H1 (cell line): ENCODE results near the gene TMEM238. TPM values are rescaled to one million over a fixed set of nuclear protein-coding genes. Genes with fewer than 3 reads are reported as not detected.

Source experiments
- CTCF ChIA-PET: fragments of 300-600 bp; sonication (Branson Sonifier 250); formaldehyde crosslinking; loops from one replicate; lab custom pipeline; 2021; ENCODE audit not compliant: partially characterized antibody; lab: Charles Lee
- POLR2A ChIA-PET: fragments of 300-600 bp; sonication (Branson Sonifier 250); formaldehyde crosslinking; loops from one replicate; lab custom pipeline; 2021; ENCODE audit warnings: inconsistent platforms; ENCODE audit not compliant: partially characterized antibody; lab: Charles Lee
- DNase-seq, 2 experiments: peaks; one replicate each; pipeline versions ENCODE4 v3.0.0 to v3.0.0-alpha.2; 2010 to 2022; ENCODE audit warnings: low spot score in 2 of 2, low read depth in 1 of 2, mixed read lengths in 1 of 2
- FAIRE-seq: peaks from 2 replicates; lab custom pipeline; 2011; peaks lifted over from hg19 to GRCh38; lab: Jason Lieb, UNC
- H2AFZ ChIP-seq: 2 replicates; pipeline ENCODE4 v1.8.1; 2012; ENCODE audit warnings: low read length, inconsistent platforms
- H2AK5ac ChIP-seq: 2 replicates; pipeline ENCODE4 v1.6.1; 2013; ENCODE audit warnings: low read depth, low read length
- H2BK120ac ChIP-seq: replicated peaks from 2 replicates; pipeline ENCODE3; 2013; ENCODE audit warnings: low read depth, low read length, inconsistent platforms
- H2BK12ac ChIP-seq: 2 replicates; pipeline ENCODE4 v1.6.1; 2013; ENCODE audit warnings: low read depth, low read length
- H2BK15ac ChIP-seq: 2 replicates; pipeline ENCODE4 v1.6.1; 2013; ENCODE audit warnings: low read length
- H2BK20ac ChIP-seq: 2 replicates; pipeline ENCODE4 v1.6.1; 2013; ENCODE audit warnings: low read length
- H2BK5ac ChIP-seq: 2 replicates; pipeline ENCODE4 v1.6.1; 2013; ENCODE audit warnings: low read depth, low read length
- H3K14ac ChIP-seq: 2 replicates; pipeline ENCODE4 v1.6.1; 2013; ENCODE audit warnings: inconsistent platforms; ENCODE audit not compliant: insufficient read length
- H3K18ac ChIP-seq: 2 replicates; pipeline ENCODE4 v1.6.1; 2013; ENCODE audit warnings: low read length; ENCODE audit errors: extremely low read depth
- H3K23ac ChIP-seq: 2 replicates; pipeline ENCODE4 v1.6.1; 2013; ENCODE audit warnings: inconsistent platforms; ENCODE audit not compliant: insufficient read length
- H3K23me2 ChIP-seq: 2 replicates; pipeline ENCODE4 v1.6.1; 2013; ENCODE audit warnings: low read depth, low read length
- H3K27ac ChIP-seq: 2 replicates; pipeline ENCODE4 v1.6.1; 2011; ENCODE audit warnings: low read depth, low read length, inconsistent platforms
- H3K27me3 ChIP-seq, 4 experiments: replicated peaks in 1 of 4; 1 replicate in 1 of 4; 2 replicates in 3 of 4; pipeline versions ENCODE4 v1.6.1 to v1.8.1; 2011 to 2013; ENCODE audit warnings: low read length in 3 of 4, mild to moderate bottlenecking in 3 of 4, inconsistent platforms in 2 of 4, mixed read lengths in 2 of 4, moderate library complexity in 1 of 4; ENCODE audit not compliant: control insufficient read depth in 3 of 4, insufficient read depth in 3 of 4; ENCODE audit errors: extremely low read depth in 1 of 4
- H3K36me3 ChIP-seq, 4 experiments: 2 replicates each; pipeline versions ENCODE4 v1.6.1 to v1.8.1; 2011 to 2013; ENCODE audit warnings: mild to moderate bottlenecking in 4 of 4, low read length in 3 of 4, moderate library complexity in 2 of 4, control low read depth in 1 of 4, inconsistent platforms in 1 of 4; ENCODE audit not compliant: insufficient read depth in 4 of 4, control insufficient read depth in 2 of 4
- H3K4ac ChIP-seq: replicated peaks from 2 replicates; pipeline ENCODE3; 2013; ENCODE audit warnings: low read length, low read depth, mixed read lengths, inconsistent platforms; ENCODE audit not compliant: insufficient read length
- H3K4me1 ChIP-seq, 4 experiments: replicated peaks in 1 of 4; 1 replicate in 1 of 4; 2 replicates in 3 of 4; pipeline versions ENCODE4 v1.6.1 to v1.8.1; 2011 to 2013; ENCODE audit warnings: low read length in 3 of 4, inconsistent platforms in 2 of 4, mixed read lengths in 1 of 4; ENCODE audit not compliant: insufficient read depth in 4 of 4, control insufficient read depth in 3 of 4
- H3K4me2 ChIP-seq, 2 experiments: 2 replicates each; pipeline versions ENCODE4 v1.6.1 to v1.8.1; 2011 to 2013; ENCODE audit warnings: low read depth in 2 of 2, low read length in 2 of 2, control low read depth in 1 of 2, inconsistent platforms in 1 of 2, mild to moderate bottlenecking in 1 of 2; ENCODE audit not compliant: insufficient read depth in 1 of 2
- H3K4me3 ChIP-seq, 4 experiments: fragments of 200-600, 300-600 bp in 1 of 4; sonication (generic), shearing (Covaris generic), sonication (Bioruptor Twin) in 1 of 4; 2 replicates each; pipeline versions ENCODE4 v1.5.1 to v1.8.1; 2011 to 2016; ENCODE audit warnings: low read length in 4 of 4, low read depth in 3 of 4, control low read depth in 2 of 4, inconsistent platforms in 2 of 4, mild to moderate bottlenecking in 2 of 4, mixed read lengths in 1 of 4, moderate library complexity in 1 of 4; ENCODE audit not compliant: insufficient read depth in 2 of 4; ENCODE audit errors: extremely low read depth in 1 of 4
- H3K56ac ChIP-seq: replicated peaks from 2 replicates; pipeline ENCODE3; 2013; ENCODE audit warnings: low read depth, mild to moderate bottlenecking, mixed read lengths, low read length, inconsistent platforms; ENCODE audit not compliant: insufficient read length
- H3K79me1 ChIP-seq: 2 replicates; pipeline ENCODE4 v1.6.1; 2013; ENCODE audit warnings: low read depth, low read length, control low read depth
- H3K79me2 ChIP-seq, 2 experiments: 2 replicates each; pipeline versions ENCODE4 v1.6.1 to v1.8.1; 2012 to 2013; ENCODE audit warnings: low read length in 2 of 2, mild to moderate bottlenecking in 2 of 2, inconsistent platforms in 1 of 2; ENCODE audit not compliant: insufficient read depth in 2 of 2, control insufficient read depth in 1 of 2
- H3K9ac ChIP-seq, 4 experiments: replicated peaks in 1 of 4; 1 replicate in 1 of 4; 2 replicates in 3 of 4; pipeline versions ENCODE4 v1.6.1 to v1.8.1; 2011 to 2013; ENCODE audit warnings: low read depth in 3 of 4, low read length in 3 of 4, control low read depth in 2 of 4, mild to moderate bottlenecking in 2 of 4, moderate library complexity in 2 of 4, inconsistent platforms in 1 of 4; ENCODE audit errors: extremely low read depth in 1 of 4
- H3K9me3 ChIP-seq, 2 experiments: 2 replicates each; pipeline versions ENCODE4 v1.6.1 to v1.8.1; 2012 to 2013; ENCODE audit warnings: mild to moderate bottlenecking in 2 of 2, moderate library complexity in 2 of 2, control low read depth in 1 of 2, inconsistent platforms in 1 of 2, low read depth in 1 of 2, low read length in 1 of 2, mixed read lengths in 1 of 2; ENCODE audit not compliant: insufficient read depth in 2 of 2
- H4K20me1 ChIP-seq, 2 experiments: replicated peaks in 1 of 2; 2 replicates each; pipeline versions ENCODE3 to v1.8.1; 2011 to 2013; ENCODE audit warnings: inconsistent platforms in 2 of 2, low read length in 2 of 2, mild to moderate bottlenecking in 1 of 2; ENCODE audit not compliant: insufficient read depth in 2 of 2, control insufficient read depth in 1 of 2
- H4K5ac ChIP-seq: 2 replicates; pipeline ENCODE4 v1.6.1; 2013; ENCODE audit warnings: low read length, low read depth, mixed read lengths, inconsistent platforms; ENCODE audit not compliant: insufficient read length
- H4K8ac ChIP-seq: 2 replicates; pipeline ENCODE4 v1.8.0; 2013; ENCODE audit warnings: mild to moderate bottlenecking, moderate library complexity, low read length, inconsistent platforms; ENCODE audit not compliant: insufficient read depth; ENCODE audit errors: extremely low read depth
- H4K91ac ChIP-seq: replicated peaks from 2 replicates; pipeline ENCODE3; 2013; ENCODE audit warnings: low read length, mixed read lengths, inconsistent platforms; ENCODE audit not compliant: insufficient read length
- GABPA ChIP-seq: IDR thresholded peaks from 2 replicates; pipeline ENCODE4 v1.6.1; 2011; ENCODE audit warnings: mild to moderate bottlenecking, low read length, moderate library complexity, borderline replicate concordance; ENCODE audit not compliant: insufficient read depth
- HDAC6 ChIP-seq: IDR thresholded peaks from one replicate; pipeline ENCODE4 v1.7.1; 2012; ENCODE audit warnings: low read depth, mild to moderate bottlenecking, inconsistent platforms, low read length, moderate library complexity
- WGBS, 2 experiments: shearing (Covaris generic) in 1 of 2; methylation state at CpG; one replicate each; pipeline versions ENCODE4 v1.1.6 to v1.1.7; 2013 to 2015; ENCODE audit warnings: low lambda C conversion rate in 2 of 2, mixed read lengths in 2 of 2, inconsistent platforms in 1 of 2, low coverage in 1 of 2, missing lambda C conversion rate in 1 of 2; ENCODE audit not compliant: insufficient replicate concordance in 2 of 2, insufficient coverage in 1 of 2, insufficient read length in 1 of 2; ENCODE audit errors: extremely low coverage in 1 of 2, missing lambda C conversion rate in 1 of 2; 5-methylcytosine and 5-hydroxymethylcytosine counted together
- polyA plus RNA-seq, 7 experiments: library from polyadenylated mRNA; depleted of rRNA in 3 of 7; stranded (reverse) in 5 of 7; unstranded in 2 of 7; fragments of >200 nt in 5 of 7; fragments of 200-250 nt in 2 of 7; gene quantifications; 1 replicate in 5 of 7; 2 replicates in 1 of 7; 4 replicates in 1 of 7; pipeline versions ENCODE4 v1.2.1 to v1.2.3, GENCODE V29; 2011 to 2013; ENCODE audit warnings: missing spikeins in 2 of 7, mixed read lengths in 2 of 7
- total RNA-seq: library from RNA; stranded (reverse); fragmentation: NEBNext Ultra II Directional; extraction: Animal tissue kit (Norgen Biotek cat#: 25700); gene quantifications from 2 replicates; pipeline ENCODE4 v1.2.1, GENCODE V29; 2021
- TF ChIP-seq, protein P1 (sequence below): IDR thresholded peaks from 2 replicates; pipeline ENCODE4 v1.6.1; 2012; ENCODE audit warnings: inconsistent platforms

The TMEM238 gene
- total and polyA plus RNA-seq, 2 of the 8 experiments (the other 6 are each of a cell fraction or from before 2014, with no cell fraction given): 0.53 to 3.8 TPM

GRCh38 chr19:55341595-55342531 is 42.2 kb downstream of the TMEM238 start:
- H3K4me3 ChIP-seq: peak overlapping the region in 3 of 4 experiments; percentile 23 to 84 (median 26); a peak in 6 of 8 replicates
- TF ChIP-seq GABPA (no peak), HDAC6 (no peak)
- TF ChIP-seq, protein P1, sequence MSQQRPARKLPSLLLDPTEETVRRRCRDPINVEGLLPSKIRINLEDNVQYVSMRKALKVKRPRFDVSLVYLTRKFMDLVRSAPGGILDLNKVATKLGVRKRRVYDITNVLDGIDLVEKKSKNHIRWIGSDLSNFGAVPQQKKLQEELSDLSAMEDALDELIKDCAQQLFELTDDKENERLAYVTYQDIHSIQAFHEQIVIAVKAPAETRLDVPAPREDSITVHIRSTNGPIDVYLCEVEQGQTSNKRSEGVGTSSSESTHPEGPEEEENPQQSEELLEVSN: peak; percentile 46; the same call in 1 of the 2 replicates

More at GRCh38 chr19:55341595-55342531, 42.2 kb downstream of the TMEM238 start:
- Histone ChIP-seq H3K14ac (no peak overlapping the region), H2AFZ (no peak overlapping the region), H3K36me3 (peaks cover 0 to 38% (median 18%) of the 10 kb centered on the region in 4 experiments; a peak in 4 of 8 replicates), H3K27ac (no peak overlapping the region), H3K4ac (peak overlapping the region; percentile 96), H3K4me1 (peaks cover 0 to 23% (median 10%) of the 10 kb centered on the region in 4 experiments; a peak in 6 of 7 replicates), H3K27me3 (peaks cover 0 to under 1% (median 0%) of the 10 kb centered on the region in 4 experiments; a peak in 1 of 7 replicates), H4K91ac (peak overlapping the region; percentile 34), H4K8ac (peak overlapping the region; percentile 73), H3K9ac (no peak overlapping the region; a peak in 1 of 7 replicates), H3K9me3 (no peaks in the 10 kb centered on the region), H3K23ac (no peak overlapping the region), H2BK20ac (0 out of 2 replicates have a peak overlapping the region, but pooled peaks have one; percentile 66), H3K23me2 (peaks cover 20% of the 10 kb centered on the region; the same call in 1 of the 2 replicates), H2BK12ac (peak overlapping the region; percentile 32; the same call in 1 of the 2 replicates), H4K20me1 (peaks cover 0 to 6% of the 10 kb centered on the region in 2 experiments), H3K79me2 (peaks cover 0 to 3% of the 10 kb centered on the region in 2 experiments; a peak in 1 of 4 replicates), H2BK15ac (peak overlapping the region; percentile 92), H3K4me2 (peak overlapping the region; percentile 79 to 94), H2BK120ac (no peak overlapping the region), H2BK5ac (peak overlapping the region; percentile 22), H2AK5ac (peak overlapping the region; percentile 83; the same call in 1 of the 2 replicates), H4K5ac (peak overlapping the region; percentile 0), H3K56ac (no peak overlapping the region), H3K79me1 (peaks cover 5% of the 10 kb centered on the region; the same call in 1 of the 2 replicates), H3K18ac (peak overlapping the region; percentile 10)
- POLR2A ChIA-PET: interaction anchor here (0.6 to 4.1 kb wide), 10 partner anchors 8 to 66 kb away, joined by 3 to 30 read pairs (median 4); partner anchors contain the start of genes GARIN5B and UBE2S
- FAIRE-seq: no peak
- CTCF ChIA-PET: interaction anchor here (0.6 to 2.0 kb wide), 5 partner anchors 8 to 76 kb away, joined by 3 to 9 read pairs (median 3); no protein-coding TSS in a partner anchor
- DNase-seq: no peak
- 85% methylated on average over 17 of the region's 50 CpGs; no CpG with 5 or more reads in 1 of the 2 experiments for WGBS, 2 experiments
